ENCODE measurements around the gene HDGF. TPM values are rescaled to one million over a fixed set of nuclear protein-coding genes. Genes with fewer than 3 reads are reported as not detected.

HDGF gene
- total RNA-seq, 1 donor from 2014 or later = 112 TPM

Other genes starting within 250 kb of the HDGF start
- 0.76 TPM for gene IQGAP3, start 179.1 kb downstream of the HDGF start, total RNA-seq
- not detected for gene TTC24, start 172.0 kb downstream of the HDGF start, total RNA-seq
- 47.3 TPM for gene NAXE, start 159.9 kb downstream of the HDGF start, total RNA-seq
- gene GPATCH4, start 150.2 kb downstream of the HDGF start, total RNA-seq = 19.7 TPM
- gene HAPLN2, start 132.3 kb downstream of the HDGF start, total RNA-seq = 5.5 TPM
- gene BCAN, start 109.6 kb downstream of the HDGF start, total RNA-seq = 0.27 TPM
- 126 TPM for gene NES, start 74.3 kb downstream of the HDGF start, total RNA-seq
- 40.0 TPM for gene CRABP2, start 46.1 kb downstream of the HDGF start, total RNA-seq
- 35.9 TPM for gene METTL25B, start 23.2 kb downstream of the HDGF start, total RNA-seq
- 19.4 TPM for gene ISG20L2, start 22.9 kb downstream of the HDGF start, total RNA-seq
- gene MRPL24, start 10.6 kb downstream of the HDGF start, total RNA-seq = 59.5 TPM
- gene PRCC, start 15.9 kb upstream of the HDGF start, total RNA-seq = 52.8 TPM
- gene SH2D2A, start 65.2 kb upstream of the HDGF start, total RNA-seq = 1.6 TPM
- gene INSRR, start 107.4 kb upstream of the HDGF start, total RNA-seq = 0.40 TPM
- gene NTRK1, start 109.2 kb upstream of the HDGF start, total RNA-seq = 1.8 TPM
- gene PEAR1, start 142.0 kb upstream of the HDGF start, total RNA-seq = 74.7 TPM
- gene LRRC71, start 169.0 kb upstream of the HDGF start, total RNA-seq = 2.5 TPM

Data from sciatic nerve (tissue), 1 donor.